Endothelial cell of umbilical vein (primary cell): ENCODE data around the gene TEAD3. TPM values are rescaled to one million over a fixed set of nuclear protein-coding genes. Genes with fewer than 3 reads are reported as not detected.

ENCODE experiments used
- BruUV-seq: library from RNA; stranded (reverse); fragments of 400-500 nt; replicated peaks from 2 replicates; lab custom pipeline; 2021; lab: Mats Ljungman, UMichigan
- CTCF ChIA-PET: fragments of 300-600, 350-600 bp; sonication (Branson Sonifier 250); formaldehyde crosslinking; loops from one replicate; lab custom pipeline; 2021; ENCODE audit warnings: antibody characterized with exemption, inconsistent platforms; lab: Charles Lee
- POLR2A ChIA-PET: fragments of 300-600, 350-600 bp; sonication (Branson Sonifier 250); formaldehyde crosslinking; loops from one replicate; lab custom pipeline; 2021; ENCODE audit warnings: antibody characterized with exemption, inconsistent platforms; lab: Charles Lee
- DNase-seq: peaks from one replicate; pipeline ENCODE4 v3.0.0-alpha.2; 2011; ENCODE audit warnings: low read depth, low spot score
- FAIRE-seq: peaks from 2 replicates; lab custom pipeline; 2011; peaks lifted over from hg19 to GRCh38; lab: Jason Lieb, UNC
- H2AFZ ChIP-seq: 2 replicates; pipeline ENCODE4 v1.6.0; 2012; ENCODE audit warnings: low read depth, low read length, control low read depth, inconsistent platforms
- H3K27ac ChIP-seq: 2 replicates; pipeline ENCODE4 v1.5.1; 2011; ENCODE audit warnings: low read depth, mild to moderate bottlenecking, control low read depth, low read length, moderate library complexity; ENCODE audit not compliant: insufficient read depth
- H3K27me3 ChIP-seq, 2 experiments: 2 replicates each; pipeline versions ENCODE4 v1.6.0 to v1.6.1; 2011; ENCODE audit warnings: low read length in 2 of 2, mixed read lengths in 1 of 2; ENCODE audit not compliant: control insufficient read depth in 2 of 2, insufficient read depth in 2 of 2
- H3K36me3 ChIP-seq, 2 experiments: 2 replicates in 1 of 2; 3 replicates in 1 of 2; pipeline ENCODE4 v1.5.1; 2011; ENCODE audit warnings: low read length in 2 of 2, mild to moderate bottlenecking in 1 of 2, moderate library complexity in 1 of 2; ENCODE audit not compliant: control insufficient read depth in 2 of 2, insufficient read depth in 2 of 2; ENCODE audit errors: extremely low read depth in 1 of 2
- H3K4me1 ChIP-seq: 3 replicates; pipeline ENCODE4 v1.5.1; 2011; ENCODE audit warnings: mild to moderate bottlenecking, low read length; ENCODE audit not compliant: control insufficient read depth, insufficient read depth; ENCODE audit errors: extremely low read depth
- H3K4me2 ChIP-seq: 2 replicates; pipeline ENCODE4 v1.6.1; 2011; ENCODE audit warnings: low read length, control low read depth, mixed read lengths; ENCODE audit not compliant: insufficient read depth
- H3K4me3 ChIP-seq, 3 experiments: fragments of 200-600 bp in 1 of 3; sonication (generic), shearing (Covaris generic) in 1 of 3; replicated peaks in 1 of 3; 2 replicates each; pipeline ENCODE4 v1.5.1; 2011 to 2016; ENCODE audit warnings: control low read depth in 3 of 3, low read length in 3 of 3, mild to moderate bottlenecking in 2 of 3, inconsistent platforms in 1 of 3, low read depth in 1 of 3, moderate library complexity in 1 of 3; ENCODE audit not compliant: insufficient read depth in 1 of 3
- H3K79me2 ChIP-seq: 2 replicates; pipeline ENCODE4 v1.6.0; 2012; ENCODE audit warnings: low read length, inconsistent platforms; ENCODE audit not compliant: control insufficient read depth, insufficient read depth
- H3K9ac ChIP-seq: replicated peaks from 2 replicates; pipeline ENCODE3; 2011; ENCODE audit warnings: low read length, control low read depth; ENCODE audit not compliant: insufficient read depth; ENCODE audit errors: extremely low read depth
- H3K9me1 ChIP-seq: replicated peaks from 3 replicates; pipeline ENCODE4 v1.6.0; 2011; ENCODE audit warnings: mild to moderate bottlenecking, low read length; ENCODE audit not compliant: control insufficient read depth, insufficient read depth; ENCODE audit errors: extremely low read depth
- H3K9me3 ChIP-seq: replicated peaks from 2 replicates; pipeline ENCODE4 v1.5.1; 2012; ENCODE audit warnings: low read length, inconsistent platforms; ENCODE audit not compliant: control insufficient read depth, insufficient read depth
- H4K20me1 ChIP-seq: replicated peaks from 2 replicates; pipeline ENCODE3; 2011; ENCODE audit warnings: mild to moderate bottlenecking, low read length; ENCODE audit not compliant: control insufficient read depth, insufficient read depth; ENCODE audit errors: extremely low read depth
- CTCF ChIP-seq, 2 donors: IDR thresholded peaks; 1 replicate in 1 of 2; 2 replicates in 1 of 2; pipeline ENCODE4 v1.5.1; 2011; ENCODE audit warnings: low read length in 2 of 2, mild to moderate bottlenecking in 2 of 2, moderate library complexity in 2 of 2, control low read depth in 1 of 2, inconsistent platforms in 1 of 2, low read depth in 1 of 2; ENCODE audit not compliant: insufficient read depth in 1 of 2; ENCODE audit errors: extremely low read depth in 1 of 2
- EZH2 ChIP-seq: IDR thresholded peaks from 2 replicates; pipeline ENCODE4 v1.6.1; 2012; ENCODE audit warnings: borderline replicate concordance, low read depth, mild to moderate bottlenecking, moderate library complexity, low read length, inconsistent platforms; ENCODE audit not compliant: severe bottlenecking
- FOS ChIP-seq: IDR thresholded peaks from 2 replicates; pipeline ENCODE4 v1.6.1; 2011; ENCODE audit warnings: mild to moderate bottlenecking, low read length, moderate library complexity, borderline replicate concordance; ENCODE audit not compliant: insufficient read depth
- GATA2 ChIP-seq: IDR thresholded peaks from 2 replicates; pipeline ENCODE4 v1.7.0; 2011; ENCODE audit warnings: low read depth, mild to moderate bottlenecking, moderate library complexity, mixed read lengths, low read length; ENCODE audit not compliant: insufficient read length, insufficient read depth
- JUN ChIP-seq: IDR thresholded peaks from 2 replicates; pipeline ENCODE4 v1.6.1; 2011; ENCODE audit warnings: borderline replicate concordance, low read depth; ENCODE audit not compliant: insufficient read length, insufficient read depth
- MAX ChIP-seq: IDR thresholded peaks from 2 replicates; pipeline ENCODE4 v1.6.1; 2011; ENCODE audit not compliant: insufficient read depth, insufficient read length
- MYC ChIP-seq: IDR thresholded peaks from one replicate; pipeline ENCODE4 v1.6.1; 2011; ENCODE audit warnings: mild to moderate bottlenecking, low read depth, low read length
- POLR2A ChIP-seq: IDR thresholded peaks from 2 replicates; pipeline ENCODE4 v1.6.1; 2012; ENCODE audit warnings: low read depth, mild to moderate bottlenecking, control low read depth, low read length
- POLR2AphosphoS5 ChIP-seq: IDR thresholded peaks from 2 replicates; pipeline ENCODE4 v1.6.1; 2012; ENCODE audit warnings: low read depth, mild to moderate bottlenecking, control low read depth, low read length, moderate library complexity; ENCODE audit not compliant: insufficient read depth
- dilution Hi-C: fragments of 300-500 bp; cut with MboI; formaldehyde crosslinking; loops from one replicate; pipeline ENCODE4 v1.15.0; 2019; ENCODE audit warnings: low sequenced_read_pairs; ENCODE audit not compliant: extremely low pct_ligation_motif_present
- intact Hi-C: fragments of 100-400 bp; cut with micrococcal nuclease; formaldehyde crosslinking; loops from one replicate; pipeline ENCODE4 v1.10.0; 2022
- polyA plus RNA-seq, 4 experiments: library from polyadenylated mRNA; depleted of rRNA in 3 of 4; stranded (reverse) in 3 of 4; unstranded in 1 of 4; fragments of >200 nt; gene quantifications; 2 replicates each; pipeline versions ENCODE4 v1.2.1 to v1.2.3, GENCODE V29; 2011 to 2012; ENCODE audit warnings: missing spikeins in 1 of 4
- total RNA-seq: library from RNA; stranded (reverse); gene quantifications from 2 replicates; pipeline ENCODE4 v1.2.3, GENCODE V29; 2021

TEAD3 gene
- total and polyA plus RNA-seq, 2 donors (not counting 3 experiments of a cell fraction or from before 2014, with no cell fraction given), result 1.1 to 1.6 TPM

- Histone ChIP-seq H3K27ac (no peak overlapping the region), H2AFZ (no peak overlapping the region), H3K9me1 (no peaks in the 10 kb centered on the region), H4K20me1 (no peaks in the 10 kb centered on the region), H3K4me2 (no peak overlapping the region), H3K4me1 (no peaks in the 10 kb centered on the region), H3K4me3 (no peak overlapping the region), H3K9ac (no peak overlapping the region), H3K79me2 (no peaks in the 10 kb centered on the region), H3K27me3 (no peaks in the 10 kb centered on the region), H3K9me3 (no peaks in the 10 kb centered on the region), H3K36me3 (no peaks in the 10 kb centered on the region)
- dilution Hi-C loops, result no loop called here
- FAIRE-seq, result no peak
- POLR2A ChIA-PET, result no interaction called here
- no peak for DNase-seq
- CTCF ChIA-PET, result interaction anchor here (0.9 to 9.3 kb wide), 2 partner anchors 11 to 21 kb away, joined by 4 to 228 read pairs; no protein-coding TSS in a partner anchor
- intact Hi-C loops, result no loop called here
- no peak for TF ChIP-seq CTCF (IDR thresholded peaks at IDR 0.05; ENCODE audit: extremely low read depth in 1 of 2, insufficient read depth in 1 of 2, low read depth in 1 of 2, low read length in 2 of 2)
- no peak for TF ChIP-seq JUN
- TF ChIP-seq MAX, result no peak
- no peak for TF ChIP-seq EZH2
- TF ChIP-seq POLR2A, result no peak
- no peak for TF ChIP-seq MYC
- TF ChIP-seq FOS, result no peak
- TF ChIP-seq GATA2, result no peak
- no peak for TF ChIP-seq POLR2AphosphoS5
- no TSS peak for BruUV-seq
Observed at GRCh38 chr6:35443341-35444030, 53.4 kb downstream of the TEAD3 start.
